Stimulated activated memory B cell treated with anti-CD40 and anti-IgM and Interleukin-4, amounts not matched to agents 10 μg/mL and 1 μg/mL and 100 μg/mL, for 72 hours (primary cell): Measurements from ENCODE around the gene KCNQ2.
A peak's percentile ranks its signal among the peaks of the same experiment; 100 is the strongest.
"Not testable (repeated sequence)": the region's sequence is repeated elsewhere in the genome, so short reads cannot be mapped to it uniquely, and the experiment has no call there.

Source experiments
- ATAC-seq: fragments of 150-1000 bp; cut with Tn5 transposase; 2 replicates; pipeline ENCODE4 v1.10.0; 2021
- H3K27ac Mint-ChIP-seq: one replicate; pipeline ENCODE4 v1.8.0; 2022; ENCODE audit warnings: mild to moderate bottlenecking, mixed read lengths
- H3K27me3 Mint-ChIP-seq: one replicate; pipeline ENCODE4 v1.8.0; 2022; ENCODE audit warnings: mixed read lengths
- H3K36me3 Mint-ChIP-seq: one replicate; pipeline ENCODE4 v1.8.0; 2022; ENCODE audit warnings: mixed read lengths
- H3K4me1 Mint-ChIP-seq: one replicate; pipeline ENCODE4 v1.8.0; 2022; ENCODE audit warnings: mixed read lengths
- H3K4me3 Mint-ChIP-seq: one replicate; pipeline ENCODE4 v1.8.0; 2022; ENCODE audit warnings: mild to moderate bottlenecking, moderate library complexity, mixed read lengths
- H3K9me3 Mint-ChIP-seq: one replicate; pipeline ENCODE4 v1.8.0; 2022; ENCODE audit warnings: mixed read lengths

Gene KCNQ2

DNA sequence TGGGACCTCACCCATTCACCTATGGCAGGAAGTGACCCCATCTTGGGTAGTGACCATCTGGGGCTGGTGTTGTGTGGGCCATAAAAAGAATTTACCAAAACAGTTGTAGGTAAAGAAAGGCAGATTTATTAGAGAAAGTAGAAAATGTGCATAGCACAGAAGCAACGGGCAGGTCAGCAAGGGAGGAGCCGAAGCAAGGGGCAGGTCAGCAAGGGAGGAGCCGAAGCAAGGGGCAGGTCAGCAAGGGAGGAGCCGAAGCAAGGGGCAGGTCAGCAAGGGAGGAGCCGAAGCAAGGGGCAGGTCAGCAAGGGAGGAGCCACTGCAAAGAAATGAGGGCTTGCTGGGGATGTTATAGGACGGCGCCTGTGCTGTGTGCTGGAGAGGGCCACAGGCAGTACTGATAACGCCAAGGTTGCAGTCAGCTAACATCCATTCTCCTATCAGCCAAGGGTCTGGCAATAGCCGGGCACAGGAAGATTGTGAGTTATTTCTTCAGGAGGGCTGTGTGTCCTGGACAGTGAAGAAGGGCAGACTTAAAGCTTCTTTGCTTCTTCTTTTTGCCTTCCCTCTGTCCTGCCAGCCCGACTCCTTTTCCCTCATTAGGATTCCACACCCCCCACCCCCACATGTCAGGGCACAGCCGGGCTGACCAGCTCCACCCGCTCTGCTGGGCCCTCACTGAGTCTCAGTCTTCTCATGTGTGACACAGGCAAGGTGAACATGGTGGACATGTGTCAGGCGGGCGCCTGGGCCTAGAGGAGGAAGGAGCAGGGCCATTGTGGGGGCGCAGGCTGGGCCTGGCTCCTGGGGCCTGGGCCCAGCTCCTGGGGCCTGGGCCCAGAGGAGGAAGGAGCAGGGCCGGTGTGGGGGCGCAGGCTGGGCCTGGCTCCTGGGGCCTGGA is 79.7 kb downstream of the KCNQ2 start:
- peaks cover 71% of the 10 kb centered on the region for H3K27me3 Mint-ChIP-seq
- peaks cover 4% of the 10 kb centered on the region for H3K9me3 Mint-ChIP-seq
- no peak overlapping the region for H3K27ac Mint-ChIP-seq
- no peaks in the 10 kb centered on the region for H3K36me3 Mint-ChIP-seq
- no peak overlapping the region for H3K4me3 Mint-ChIP-seq
- no peaks in the 10 kb centered on the region for H3K4me1 Mint-ChIP-seq
- ATAC-seq = no peak

DNA sequence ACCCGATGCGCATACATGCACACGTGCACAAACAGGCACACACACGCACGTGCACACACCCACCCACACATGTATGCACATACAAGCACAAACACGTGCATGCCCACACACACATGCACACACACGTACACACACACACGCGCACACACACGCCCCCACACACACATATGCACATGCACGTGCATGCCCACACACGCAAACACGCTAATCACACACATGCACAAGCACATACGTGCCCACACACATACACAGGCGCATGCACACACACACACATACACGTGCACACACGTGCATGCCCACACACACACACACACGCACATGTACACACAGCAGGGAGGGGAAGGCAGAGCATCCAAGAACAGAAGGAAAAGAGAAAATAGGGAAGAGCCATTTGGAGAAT is 84.5 kb downstream of the KCNQ2 start:
- Mint-ChIP-seq H3K36me3 (peaks cover 7% of the 10 kb centered on the region), H3K4me3 (no peak overlapping the region)

DNA sequence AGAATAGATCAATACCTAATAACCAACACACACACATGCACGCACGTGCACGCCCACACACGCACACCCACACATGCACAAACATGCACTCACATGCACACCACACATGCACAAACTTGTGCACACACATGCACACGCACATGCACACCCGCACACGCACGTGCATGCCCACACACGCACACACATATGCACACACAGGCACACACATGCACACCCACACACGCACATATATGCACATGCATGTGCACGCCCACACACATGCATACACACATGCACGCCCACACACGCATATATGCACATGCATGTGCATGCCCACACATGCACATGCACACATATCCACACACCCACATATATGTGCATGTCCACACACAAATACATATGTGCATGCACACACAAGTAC is 85.1 kb downstream of the KCNQ2 start:
- peaks cover 32% of the 10 kb centered on the region for H3K27me3 Mint-ChIP-seq
- peaks cover 18% of the 10 kb centered on the region for H3K9me3 Mint-ChIP-seq
- H3K27ac Mint-ChIP-seq = no peak overlapping the region
- no peak for ATAC-seq
- H3K4me3 Mint-ChIP-seq = no peak overlapping the region
- no peaks in the 10 kb centered on the region for H3K4me1 Mint-ChIP-seq
- H3K36me3 Mint-ChIP-seq = peaks cover 7% of the 10 kb centered on the region

More for the DNA sequence above, 84.5 kb downstream of the KCNQ2 start:
- Mint-ChIP-seq H3K27me3 (peaks cover 32% of the 10 kb centered on the region), H3K27ac (no peak overlapping the region), H3K4me1 (no peaks in the 10 kb centered on the region), H3K9me3 (peaks cover 18% of the 10 kb centered on the region)
- ATAC-seq = no peak

GRCh38 chr20:63386491-63386890 is 86.0 kb downstream of the KCNQ2 start:
- Mint-ChIP-seq H3K4me3 (no peak overlapping the region), H3K9me3 (peaks cover 18% of the 10 kb centered on the region), H3K4me1 (no peaks in the 10 kb centered on the region), H3K27ac (no peak overlapping the region), H3K27me3 (peaks cover 32% of the 10 kb centered on the region), H3K36me3 (peaks cover 7% of the 10 kb centered on the region)
- ATAC-seq = no peak

DNA sequence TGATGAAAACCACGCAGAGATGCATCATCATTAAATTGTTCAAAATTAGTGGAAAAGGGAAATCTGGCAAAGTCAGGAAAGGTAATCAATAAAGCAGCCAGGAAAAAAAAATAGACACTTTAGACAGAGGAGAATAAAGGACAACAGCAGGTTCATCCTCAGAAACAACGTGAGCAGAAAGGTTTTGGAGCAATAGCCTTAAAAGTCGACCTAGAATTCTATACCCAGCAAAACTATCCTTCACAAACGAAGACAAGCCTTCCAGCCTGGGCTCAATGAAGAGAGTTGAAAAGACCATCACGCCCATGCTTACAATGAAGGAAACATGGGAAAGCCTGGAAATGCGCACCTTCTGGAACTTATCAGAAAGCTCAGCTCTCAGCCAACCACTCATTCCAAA is 86.6 kb downstream of the KCNQ2 start:
- H3K27me3 Mint-ChIP-seq = peaks cover 32% of the 10 kb centered on the region
- H3K4me1 Mint-ChIP-seq = no peaks in the 10 kb centered on the region
- H3K27ac Mint-ChIP-seq = no peak overlapping the region
- H3K9me3 Mint-ChIP-seq = peaks cover 18% of the 10 kb centered on the region
- ATAC-seq = no peak
- H3K4me3 Mint-ChIP-seq = no peak overlapping the region
- peaks cover 7% of the 10 kb centered on the region for H3K36me3 Mint-ChIP-seq

- H3K4me3 Mint-ChIP-seq = no peak overlapping the region
- H3K27me3 Mint-ChIP-seq = peaks cover 33% of the 10 kb centered on the region
- H3K4me1 Mint-ChIP-seq = no peaks in the 10 kb centered on the region
- peaks cover 7% of the 10 kb centered on the region for H3K36me3 Mint-ChIP-seq
- no peak for ATAC-seq
- no peak overlapping the region for H3K27ac Mint-ChIP-seq
- peaks cover 18% of the 10 kb centered on the region for H3K9me3 Mint-ChIP-seq
Measured at GRCh38 chr20:63384336-63384735, 88.1 kb downstream of the KCNQ2 start.

- Mint-ChIP-seq H3K27ac (no peak overlapping the region), H3K4me3 (no peak overlapping the region), H3K9me3 (peaks cover 18% of the 10 kb centered on the region), H3K4me1 (no peaks in the 10 kb centered on the region), H3K27me3 (peaks cover 41% of the 10 kb centered on the region), H3K36me3 (peaks cover 7% of the 10 kb centered on the region)
- ATAC-seq = no peak
Measured at GRCh38 chr20:63383556-63383955, 88.9 kb downstream of the KCNQ2 start.

GRCh38 chr20:63382551-63383300 is 89.7 kb downstream of the KCNQ2 start:
- Mint-ChIP-seq H3K4me1 (no peaks in the 10 kb centered on the region), H3K9me3 (peaks cover 14% of the 10 kb centered on the region), H3K27me3 (peaks cover 49% of the 10 kb centered on the region), H3K36me3 (peaks cover 7% of the 10 kb centered on the region), H3K4me3 (no peak overlapping the region), H3K27ac (no peak overlapping the region)
- no peak for ATAC-seq

DNA sequence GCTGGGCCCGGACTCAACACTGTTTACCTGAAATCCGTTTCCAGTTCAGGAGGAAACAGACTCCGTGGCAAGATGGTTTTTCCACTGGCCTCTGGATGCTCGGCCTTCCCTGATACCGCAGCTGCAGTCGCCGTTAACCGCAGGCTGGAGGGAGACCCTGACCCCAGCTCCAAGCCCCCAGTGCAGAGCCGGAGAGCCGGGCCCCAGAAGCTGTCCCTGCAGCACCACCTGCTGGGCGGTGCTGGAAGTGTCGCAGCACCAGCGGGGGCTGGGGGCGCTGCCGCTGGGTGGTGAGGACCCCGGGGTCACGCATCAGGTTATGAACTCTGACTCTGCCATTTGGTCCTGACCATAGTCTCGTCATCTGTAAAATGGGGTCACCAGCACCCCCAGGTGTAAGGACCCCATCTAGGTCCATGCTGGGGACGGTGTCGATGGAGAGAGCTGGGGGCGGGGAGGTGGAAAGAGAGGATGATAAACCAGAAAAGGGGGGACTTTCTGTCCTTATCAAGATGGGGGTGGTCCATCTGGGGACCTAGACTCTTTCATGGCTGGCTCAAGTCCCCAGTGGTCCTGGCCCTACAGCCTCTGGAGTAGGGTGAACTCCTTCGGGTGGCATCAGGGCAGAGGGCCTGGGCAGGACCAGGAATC is 90.5 kb downstream of the KCNQ2 start:
- H3K4me1 Mint-ChIP-seq = no peaks in the 10 kb centered on the region
- no peak overlapping the region for H3K4me3 Mint-ChIP-seq
- H3K36me3 Mint-ChIP-seq = peaks cover 7% of the 10 kb centered on the region
- ATAC-seq = peak; percentile 12
- H3K27ac Mint-ChIP-seq = no peak overlapping the region
- peaks cover 57% of the 10 kb centered on the region for H3K27me3 Mint-ChIP-seq
- peaks cover 9% of the 10 kb centered on the region for H3K9me3 Mint-ChIP-seq

DNA sequence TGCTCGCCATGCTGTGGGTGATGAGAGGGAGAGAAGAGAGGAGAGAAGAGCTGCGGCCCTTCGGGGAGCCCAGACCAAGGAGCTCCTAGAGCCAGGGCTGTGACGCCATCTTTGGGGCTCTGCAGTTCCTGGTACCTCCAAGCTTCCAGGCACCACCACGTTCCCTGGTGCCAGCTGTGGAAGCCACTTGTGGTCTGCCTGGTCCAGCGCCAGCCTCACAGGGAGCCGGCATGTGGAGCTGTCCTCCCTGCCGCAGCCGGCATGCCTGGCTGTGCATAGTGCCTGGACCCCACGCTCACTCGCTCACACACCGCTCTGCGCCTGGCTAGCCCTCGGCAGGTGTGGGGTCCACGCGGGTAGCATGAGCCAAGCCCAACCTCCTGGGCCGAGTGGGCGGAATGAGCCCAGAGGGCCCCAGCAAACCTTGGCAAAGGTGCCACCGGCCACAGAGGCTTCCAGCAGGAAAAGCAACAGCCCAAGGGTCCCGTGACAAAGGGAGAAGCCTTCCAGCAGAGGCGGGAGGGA is 92.0 kb downstream of the KCNQ2 start:
- peaks cover 3% of the 10 kb centered on the region for H3K36me3 Mint-ChIP-seq
- peaks cover 72% of the 10 kb centered on the region for H3K27me3 Mint-ChIP-seq
- no peak overlapping the region for H3K27ac Mint-ChIP-seq
- ATAC-seq = no peak
- H3K4me3 Mint-ChIP-seq = no peak overlapping the region
- no peaks in the 10 kb centered on the region for H3K4me1 Mint-ChIP-seq
- peaks cover 2% of the 10 kb centered on the region for H3K9me3 Mint-ChIP-seq

GRCh38 chr20:63379872-63380271 is 92.6 kb downstream of the KCNQ2 start:
- H3K36me3 Mint-ChIP-seq, H3K4me1 Mint-ChIP-seq, H3K27ac Mint-ChIP-seq, ATAC-seq, H3K9me3 Mint-ChIP-seq, H3K4me3 Mint-ChIP-seq: not testable (repeated sequence)
- H3K27me3 Mint-ChIP-seq = peaks cover 77% of the 10 kb centered on the region

DNA sequence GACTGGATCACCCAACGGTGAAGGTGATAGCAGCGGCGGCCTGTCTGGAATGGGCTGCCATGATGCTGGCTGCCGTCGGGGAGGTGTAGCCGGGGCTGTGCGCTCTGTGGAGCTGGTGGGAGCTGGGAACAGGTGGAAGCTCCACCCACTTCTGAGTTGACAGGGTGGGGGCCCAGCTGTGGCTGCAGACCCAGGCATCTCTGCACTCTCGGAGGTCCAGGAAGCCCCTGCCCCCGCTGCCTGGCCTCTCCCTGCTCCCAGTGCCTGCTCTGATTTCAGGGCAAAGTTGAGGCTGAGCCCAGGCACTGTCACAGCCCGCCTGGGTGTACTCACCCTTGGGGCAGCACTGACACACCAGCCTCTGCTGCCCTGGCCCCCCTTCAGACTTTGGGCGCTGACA is 93.2 kb downstream of the KCNQ2 start:
- Mint-ChIP-seq H3K4me1 (no peaks in the 10 kb centered on the region), H3K36me3 (no peaks in the 10 kb centered on the region), H3K27ac (no peak overlapping the region), H3K4me3 (no peak overlapping the region), H3K27me3 (peaks cover 77% of the 10 kb centered on the region), H3K9me3 (no peaks in the 10 kb centered on the region)
- no peak for ATAC-seq

DNA sequence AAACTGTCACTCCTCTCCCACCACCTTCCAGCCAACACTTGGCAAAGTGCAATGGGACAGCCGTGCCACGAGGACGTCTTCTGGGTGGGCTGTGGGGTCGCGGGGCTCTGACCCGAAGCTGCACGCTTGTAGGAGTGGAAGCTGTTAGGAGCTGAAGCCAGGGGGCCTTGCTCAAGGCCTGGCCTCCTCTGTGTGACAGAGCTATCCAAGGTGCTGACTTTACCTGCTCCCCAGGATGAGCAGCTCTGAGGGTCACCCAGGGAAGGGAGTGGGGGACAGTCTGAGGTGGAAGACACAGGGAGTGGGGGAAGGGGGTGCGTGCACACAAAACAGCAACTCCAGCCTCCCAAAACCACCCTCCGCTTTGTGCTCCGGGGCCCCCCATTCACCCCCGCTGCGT is 93.8 kb downstream of the KCNQ2 start:
- no peaks in the 10 kb centered on the region for H3K9me3 Mint-ChIP-seq
- no peaks in the 10 kb centered on the region for H3K4me1 Mint-ChIP-seq
- H3K4me3 Mint-ChIP-seq = no peak overlapping the region
- ATAC-seq = no peak
- H3K36me3 Mint-ChIP-seq = no peaks in the 10 kb centered on the region
- peaks cover 81% of the 10 kb centered on the region for H3K27me3 Mint-ChIP-seq
- H3K27ac Mint-ChIP-seq = no peak overlapping the region

DNA sequence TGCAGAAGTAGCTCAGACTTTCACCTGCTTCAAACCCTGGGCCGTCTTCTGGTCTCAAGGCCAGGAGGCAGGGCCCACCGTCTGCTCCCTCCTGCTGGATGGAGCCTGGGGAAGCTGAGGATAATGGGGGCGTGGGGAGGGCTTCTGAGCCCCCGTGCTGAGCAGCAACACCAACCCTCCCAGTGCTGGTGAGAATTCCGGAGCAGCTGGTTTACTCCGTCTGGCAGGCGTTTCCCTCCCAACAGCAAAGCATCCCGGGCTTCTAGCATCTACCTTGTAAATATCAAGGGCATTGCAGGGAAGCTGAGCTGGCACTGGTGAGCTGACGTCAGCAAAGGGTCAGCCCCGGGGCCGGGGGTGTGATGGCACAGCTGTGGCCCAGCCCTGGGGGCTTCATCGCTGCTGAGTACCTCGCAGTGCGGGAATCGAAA is 94.5 kb downstream of the KCNQ2 start:
- H3K27me3 Mint-ChIP-seq = peaks cover 81% of the 10 kb centered on the region
- no peak for ATAC-seq

GRCh38 chr20:63377256-63377941 is 95.1 kb downstream of the KCNQ2 start:
- ATAC-seq = no peak
- H3K36me3 Mint-ChIP-seq = no peaks in the 10 kb centered on the region
- no peaks in the 10 kb centered on the region for H3K4me1 Mint-ChIP-seq
- H3K4me3 Mint-ChIP-seq = no peak overlapping the region
- no peak overlapping the region for H3K27ac Mint-ChIP-seq
- H3K27me3 Mint-ChIP-seq = peaks cover 81% of the 10 kb centered on the region
- no peaks in the 10 kb centered on the region for H3K9me3 Mint-ChIP-seq

More for the DNA sequence above, 94.5 kb downstream of the KCNQ2 start:
- Mint-ChIP-seq H3K9me3 (no peaks in the 10 kb centered on the region), H3K27ac (no peak overlapping the region), H3K4me3 (no peak overlapping the region), H3K36me3 (no peaks in the 10 kb centered on the region), H3K4me1 (no peaks in the 10 kb centered on the region)
